Stimulated activated CD4-positive, alpha-beta T cell treated with anti-CD3 and anti-CD28 coated beads, Interleukin-12 subunit alpha, Interleukin-12 subunit beta, amount 100 ng/mL, for 24 hours (primary cell): ENCODE measurements around the gene CDSN.
A peak's percentile ranks its signal among the peaks of the same experiment; 100 is the strongest.

ENCODE experiments used
- DNase-seq, 2 experiments: peaks; one replicate each; pipeline ENCODE4 v3.0.0-alpha.2; 2020; ENCODE audit warnings: low read depth in 2 of 2

Gene CDSN

DNA sequence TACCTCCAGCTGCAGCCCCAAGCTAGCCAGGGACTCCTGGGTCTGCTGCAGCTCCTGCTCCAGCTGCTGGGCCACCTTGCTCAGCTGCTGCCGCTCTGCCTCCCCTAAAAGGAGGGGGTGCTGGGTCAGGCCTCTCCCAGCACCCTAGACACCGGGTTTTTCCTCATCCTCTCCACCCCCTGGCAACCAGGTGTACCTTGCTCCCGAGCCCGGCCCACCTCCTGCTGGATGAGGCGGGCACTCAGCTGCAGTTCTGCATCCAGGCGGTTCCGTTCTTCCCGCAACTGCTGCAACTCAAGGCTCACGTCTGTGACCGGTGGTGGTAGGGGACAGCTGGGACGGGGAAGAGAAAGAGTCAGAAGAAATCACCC is 24.7 kb upstream of the CDSN start:
- no peak for DNase-seq

DNA sequence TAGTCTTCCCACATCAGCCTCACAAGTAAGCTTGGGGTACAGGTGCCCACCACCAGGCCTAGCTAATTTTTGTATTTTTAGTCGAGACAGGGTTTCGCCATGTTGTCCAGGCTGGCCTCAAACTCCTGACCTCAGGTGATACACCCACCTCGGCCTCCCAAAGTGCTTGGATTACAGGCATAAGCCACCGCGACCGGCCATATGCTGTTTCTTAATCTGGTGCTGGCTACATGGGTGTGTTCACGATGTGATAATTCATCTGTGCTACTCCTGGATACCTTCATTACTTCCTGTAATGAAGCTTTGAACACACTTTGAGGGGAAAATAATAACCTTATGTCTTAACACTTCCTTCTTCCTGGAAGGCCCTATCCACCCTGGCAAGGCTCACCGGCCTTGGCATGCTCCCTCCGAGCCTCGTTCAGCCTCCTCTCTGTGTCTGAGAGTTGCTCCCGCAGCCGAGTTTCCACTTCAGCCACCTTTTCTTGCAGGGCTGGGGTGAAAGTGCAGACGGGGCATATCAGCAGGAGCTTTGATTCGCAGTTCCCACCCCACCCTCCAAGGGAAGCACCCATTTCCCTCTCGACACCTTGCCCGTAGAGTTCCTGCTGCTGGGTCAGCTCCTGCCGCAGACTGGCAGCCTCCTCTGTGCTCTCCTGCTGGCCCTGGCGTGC is 24.2 kb upstream of the CDSN start:
- DNase-seq, result no peak

DNA sequence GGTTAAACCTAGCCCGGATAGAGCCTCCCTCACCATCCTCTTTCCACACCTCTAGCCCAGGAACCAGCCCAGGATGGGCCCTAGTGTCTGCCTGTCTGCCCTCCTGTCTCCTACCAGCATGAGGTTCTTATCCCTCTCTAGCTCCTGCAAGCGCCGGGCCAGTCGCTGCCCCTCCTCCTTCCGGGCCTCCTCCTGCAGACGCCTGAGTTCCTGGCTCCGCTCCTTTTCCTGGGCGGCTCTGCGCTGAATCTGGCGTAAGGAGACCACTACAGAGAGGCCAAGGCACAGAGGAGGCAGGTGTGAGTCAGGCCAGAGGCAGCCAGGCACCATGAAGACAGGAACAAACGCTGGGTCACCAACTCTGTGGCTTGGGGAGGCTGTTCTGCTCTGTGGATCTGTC is 22.9 kb upstream of the CDSN start:
- no peak for DNase-seq

DNA sequence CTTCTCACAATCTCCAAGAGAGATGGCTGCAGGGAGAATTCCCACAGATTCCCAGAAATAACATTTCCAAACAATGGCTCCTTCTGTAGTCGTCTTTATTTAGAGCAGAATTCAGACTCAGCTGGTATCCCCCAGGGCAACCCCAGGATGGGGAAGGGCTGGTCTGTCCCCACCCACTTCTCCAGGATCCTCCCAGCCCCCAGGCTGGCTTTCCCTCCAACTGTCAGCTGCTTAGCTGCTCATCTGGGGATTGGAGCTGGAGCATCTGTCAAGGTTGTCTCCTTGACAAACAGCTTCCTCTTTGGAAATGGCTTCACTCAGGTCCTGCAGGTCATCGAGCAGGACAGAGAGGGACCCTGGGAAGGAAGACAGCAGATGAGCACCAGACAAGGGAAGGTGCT is 22.1 kb upstream of the CDSN start:
- no peak for DNase-seq

DNA sequence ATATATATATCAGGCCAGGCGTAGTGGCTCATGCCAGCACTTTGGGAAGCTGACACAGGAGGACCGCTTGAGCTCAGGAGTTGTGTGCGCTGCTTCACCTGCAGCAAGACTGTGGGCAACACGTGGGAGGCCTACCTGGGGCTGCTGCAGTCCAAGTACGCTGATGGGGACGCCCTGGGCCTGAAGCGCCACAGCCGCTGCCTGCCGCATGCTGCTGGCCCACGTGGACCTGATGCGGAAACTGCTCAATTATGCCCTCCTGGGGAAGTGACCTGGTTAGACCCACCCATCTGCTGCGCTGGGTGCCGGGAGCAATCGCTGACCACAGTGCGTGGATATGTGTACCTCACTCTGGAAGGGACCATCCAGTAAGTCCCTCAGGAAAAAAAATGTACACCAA is 20.4 kb upstream of the CDSN start:
- no peak for DNase-seq

DNA sequence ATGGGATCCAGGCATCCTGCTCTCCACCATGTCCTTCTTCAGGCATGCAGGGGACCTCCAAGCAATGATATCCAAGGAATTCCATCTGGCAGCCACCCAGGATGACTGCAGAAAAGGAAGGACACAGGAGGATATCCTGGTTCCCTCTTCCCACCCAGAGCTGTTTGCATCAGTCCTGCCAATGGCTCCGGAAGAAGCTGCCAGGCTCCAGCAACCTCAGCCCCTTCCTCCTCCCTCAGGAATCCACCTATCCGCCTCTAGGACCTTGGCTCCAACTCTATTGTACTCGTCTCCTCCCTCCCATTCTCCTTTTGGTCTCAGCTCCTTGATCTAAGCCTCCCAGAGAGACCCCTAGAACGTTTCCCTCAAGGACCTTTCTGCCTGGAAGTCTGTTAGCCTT is 19.4 kb upstream of the CDSN start:
- no peak for DNase-seq

DNA sequence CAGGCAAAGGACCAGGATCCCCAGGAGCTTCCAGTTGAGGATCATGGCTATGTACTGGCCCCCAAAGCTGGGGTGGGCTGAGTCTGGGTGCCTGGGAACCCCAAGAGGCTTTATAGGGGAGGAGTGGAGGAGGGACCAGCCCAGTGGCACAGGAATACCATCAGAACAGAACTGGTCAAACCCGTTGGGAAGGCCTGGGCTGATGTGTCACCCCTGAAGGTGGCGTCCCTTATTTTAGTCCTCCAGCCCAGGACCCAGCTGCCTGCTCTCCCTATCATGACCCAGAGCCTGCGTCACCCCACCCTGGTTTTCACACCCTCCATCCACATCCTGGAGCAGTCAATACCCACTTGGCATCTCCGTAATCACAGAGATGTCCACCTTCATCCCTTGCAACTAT is 18.7 kb upstream of the CDSN start, which contains the start of gene PSORS1C2:
PSORS1C2 (minus strand) TSS at position 85 of the 400 bp plus-strand sequence; CDS start at position 45, 40 bp downstream.
- DNase-seq, result no peak

DNA sequence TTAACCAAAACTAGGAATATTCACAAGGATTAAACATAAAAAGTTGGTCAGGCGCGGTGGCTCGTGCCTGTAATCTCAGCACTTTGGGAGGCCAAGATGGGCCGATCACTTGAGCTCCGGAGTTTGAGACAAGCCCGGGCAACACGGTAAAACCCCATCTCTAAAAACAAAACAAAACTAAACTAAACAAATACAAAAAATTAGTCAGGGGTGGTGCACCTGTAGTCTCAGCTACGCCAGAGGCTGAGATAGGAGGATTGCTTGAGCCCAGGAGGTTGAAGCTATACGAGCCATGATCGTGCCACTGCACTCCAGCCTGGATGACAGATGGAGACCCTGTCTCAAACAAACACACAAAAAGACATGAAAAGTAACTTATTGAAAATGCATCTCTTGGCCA is 15.5 kb upstream of the CDSN start:
- no peak for DNase-seq

DNA sequence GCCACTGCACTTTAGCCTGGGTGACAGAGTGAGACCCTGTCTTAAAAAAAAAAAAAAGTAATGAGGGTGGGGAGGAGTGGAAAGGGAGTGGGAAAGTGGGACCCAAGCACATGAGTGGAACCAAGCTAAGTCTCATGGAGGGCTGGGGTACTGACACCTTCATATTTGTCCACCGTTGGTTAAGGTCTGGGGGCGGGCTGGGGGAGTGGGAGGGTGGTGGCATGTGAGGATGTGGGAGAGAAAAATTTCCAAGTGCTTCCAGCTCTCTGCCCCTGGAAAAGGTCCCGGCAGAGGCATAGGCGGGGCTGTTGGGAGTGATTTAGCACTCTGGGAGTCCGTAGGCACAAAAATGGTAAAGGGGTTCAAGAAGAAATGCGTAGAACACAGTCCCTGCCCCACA is 12.6 kb upstream of the CDSN start:
- no peak for DNase-seq

DNA sequence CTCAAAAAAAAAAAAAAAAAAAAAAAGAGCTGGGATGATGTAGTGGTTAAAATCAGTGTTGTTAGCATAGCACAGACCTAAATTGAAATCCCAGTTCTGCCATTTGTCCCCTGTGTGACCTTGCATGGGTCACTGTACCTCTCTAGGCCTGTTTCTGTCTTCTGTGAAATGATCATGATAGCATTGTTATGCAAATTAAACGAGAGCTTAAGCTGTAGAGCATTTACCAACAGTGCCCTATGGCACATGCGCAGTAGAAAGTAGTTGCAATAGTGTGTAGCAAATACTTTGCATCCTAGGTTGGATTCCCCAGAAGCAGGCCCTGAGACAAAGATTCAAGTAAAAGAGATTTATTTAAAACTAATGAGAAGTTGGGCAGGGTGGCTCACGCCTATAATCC is 11.3 kb upstream of the CDSN start:
- no peak for DNase-seq

DNA sequence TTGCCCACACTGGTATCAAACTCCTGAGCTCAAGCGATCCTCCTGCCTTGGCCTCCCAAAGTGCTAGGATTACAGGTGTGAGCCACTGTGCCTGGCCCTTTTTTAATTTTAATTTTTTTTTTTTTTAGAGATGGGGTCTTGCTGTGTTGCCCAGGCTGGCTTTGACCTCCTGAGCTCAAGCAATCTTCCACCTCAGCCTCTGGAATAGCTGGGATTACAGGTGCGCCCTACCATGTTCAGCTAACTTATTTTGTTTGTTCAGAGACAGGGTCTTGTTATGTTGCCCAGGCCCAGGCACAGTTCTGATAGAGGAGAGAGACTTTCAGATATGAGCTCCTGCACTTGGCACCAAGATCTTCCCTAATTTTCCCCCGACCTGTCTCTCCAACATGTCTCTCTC is 10.5 kb upstream of the CDSN start:
- no peak for DNase-seq

DNA sequence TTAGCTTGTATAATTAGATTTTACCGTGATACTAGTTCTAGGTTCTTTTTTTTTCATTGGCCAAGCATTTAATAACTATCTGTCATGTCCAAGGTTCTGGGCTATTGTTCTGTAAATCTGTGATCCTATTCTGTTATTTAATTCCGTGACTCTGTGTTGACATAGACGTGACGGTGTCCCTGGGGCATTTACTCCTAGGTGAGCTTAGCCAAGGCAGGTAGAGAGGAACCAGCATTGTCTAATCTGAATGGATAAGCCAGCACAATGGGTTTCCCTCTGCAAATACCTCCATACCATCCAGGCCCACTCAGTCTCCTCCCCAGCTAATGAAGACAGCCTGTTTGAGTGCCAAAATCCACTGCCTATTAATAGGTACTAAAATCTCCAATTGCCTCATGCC is 8.9 kb upstream of the CDSN start:
- no peak for DNase-seq

DNA sequence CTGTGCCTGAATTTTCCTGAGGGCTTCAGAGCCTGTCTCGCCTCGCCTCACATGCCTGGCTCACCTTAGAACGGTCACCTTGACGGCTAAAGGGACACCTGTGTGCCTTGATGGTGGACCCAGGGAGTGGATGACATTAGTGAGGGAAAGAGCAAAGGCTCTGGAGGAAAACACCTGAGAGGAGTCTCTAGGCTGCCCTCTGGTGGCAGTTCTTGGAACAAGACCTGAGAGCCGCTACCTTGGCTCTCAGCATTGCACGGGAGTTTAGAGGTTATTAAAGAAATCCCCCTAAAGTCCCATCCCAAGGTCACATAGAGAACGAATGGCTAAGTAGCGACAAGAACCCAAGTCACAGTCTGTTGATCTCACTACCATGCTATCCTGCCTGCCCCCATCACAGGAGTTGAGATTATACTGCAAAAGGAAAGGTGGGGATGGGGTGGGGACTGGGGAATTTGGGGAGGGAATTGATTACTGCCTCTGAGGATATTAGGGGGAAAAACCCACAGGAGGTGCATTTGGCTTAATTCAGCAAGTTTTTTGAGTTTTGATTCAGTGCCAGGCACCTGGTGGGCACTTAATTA is 7.9 kb upstream of the CDSN start:
- peak; percentile 26 to 66 for DNase-seq

DNA sequence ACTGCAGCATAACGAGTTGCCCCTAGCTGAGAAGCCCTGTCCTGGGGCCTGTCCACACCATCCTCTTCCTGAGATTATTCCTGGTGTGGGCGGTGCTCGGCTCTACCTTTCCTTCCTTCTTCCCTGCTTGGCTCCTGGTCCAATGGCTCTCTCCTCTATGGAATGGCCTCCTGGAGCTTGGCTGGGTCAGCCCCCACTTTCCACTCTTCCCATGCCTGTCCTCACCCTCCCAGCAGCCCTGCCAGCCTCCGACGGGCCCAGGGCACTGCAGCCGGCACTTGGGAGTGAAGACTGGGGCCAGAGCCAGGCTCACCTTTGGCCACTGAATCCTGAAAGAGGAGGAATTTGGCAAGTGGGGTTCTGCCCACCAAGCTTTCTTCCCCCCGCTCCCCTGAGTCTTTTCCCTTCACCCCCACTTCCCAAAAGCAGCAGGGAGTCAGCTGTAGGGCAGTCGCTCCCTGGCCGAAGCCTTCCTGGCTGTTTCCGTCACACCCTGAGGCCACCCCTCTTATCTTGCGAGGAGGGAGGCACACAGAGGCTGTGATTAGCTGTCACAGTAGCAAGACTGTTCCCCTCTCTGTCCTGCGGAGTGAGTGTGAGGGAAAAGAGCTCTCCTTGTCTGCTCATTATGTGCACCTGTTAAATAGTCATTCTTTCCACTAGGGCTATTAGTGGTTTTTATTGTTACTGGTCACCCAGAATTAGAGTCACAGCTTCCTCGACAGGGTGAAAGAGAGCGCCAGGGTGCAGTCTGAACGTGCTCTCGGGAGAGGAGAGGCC is 6.3 kb upstream of the CDSN start:
- DNase-seq, result no peak

DNA sequence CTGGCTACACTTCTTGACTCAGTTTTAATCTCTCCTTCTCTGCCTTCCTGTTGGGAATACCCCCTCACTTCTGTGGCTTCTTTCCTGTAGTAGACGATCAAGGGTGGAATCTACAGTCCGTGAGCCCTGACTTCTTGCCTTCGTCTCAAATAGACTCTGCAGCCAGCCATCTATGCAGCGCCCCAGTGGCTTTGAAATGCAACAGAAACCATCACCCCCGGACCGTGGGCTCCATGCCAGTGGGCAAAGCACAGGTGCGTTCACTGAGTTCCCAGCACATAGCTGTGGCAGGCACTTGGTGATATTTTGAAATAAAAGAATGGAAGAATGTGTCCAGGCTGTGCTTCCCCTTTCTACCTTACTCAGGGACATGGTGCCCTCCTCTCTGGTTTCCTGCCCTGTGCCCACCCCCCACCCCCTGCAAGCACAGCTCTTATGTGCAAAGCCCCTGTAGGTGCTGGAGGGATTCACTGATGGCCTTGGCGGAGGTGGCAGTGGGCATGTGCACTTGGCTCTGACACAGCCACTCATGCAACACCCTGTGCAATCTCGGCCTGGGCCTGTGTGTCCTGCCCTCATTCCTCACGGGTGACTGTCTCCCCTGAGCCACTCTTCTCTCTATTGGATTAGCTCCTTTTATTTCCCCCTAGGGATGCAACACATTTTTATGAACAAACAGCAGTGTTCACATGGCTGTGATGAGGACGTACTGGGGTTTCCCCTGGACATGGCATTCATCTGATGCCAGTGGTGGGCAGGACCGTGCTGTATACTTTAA is 5.5 kb upstream of the CDSN start:
- DNase-seq, result no peak

DNA sequence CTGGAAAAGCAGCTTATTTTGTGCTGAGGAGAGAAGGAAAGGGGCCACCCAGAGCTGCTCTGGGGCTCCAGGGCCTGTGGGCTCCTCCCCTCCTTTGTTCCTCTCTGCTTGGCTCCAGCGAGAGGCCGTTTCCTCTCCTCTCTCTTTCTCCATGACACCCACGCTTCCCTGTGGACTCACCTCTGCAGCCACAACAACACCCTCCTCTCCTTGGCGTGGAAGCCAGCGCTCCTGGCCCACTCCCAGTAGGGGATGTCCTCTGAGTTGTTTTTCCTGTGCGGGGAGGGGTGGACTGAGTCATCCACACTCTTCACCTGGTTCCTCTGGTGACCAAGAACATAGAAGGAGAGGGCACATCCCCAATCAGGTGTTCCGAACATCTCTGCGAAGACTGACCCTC is 4.9 kb upstream of the CDSN start:
- no peak for DNase-seq

DNA sequence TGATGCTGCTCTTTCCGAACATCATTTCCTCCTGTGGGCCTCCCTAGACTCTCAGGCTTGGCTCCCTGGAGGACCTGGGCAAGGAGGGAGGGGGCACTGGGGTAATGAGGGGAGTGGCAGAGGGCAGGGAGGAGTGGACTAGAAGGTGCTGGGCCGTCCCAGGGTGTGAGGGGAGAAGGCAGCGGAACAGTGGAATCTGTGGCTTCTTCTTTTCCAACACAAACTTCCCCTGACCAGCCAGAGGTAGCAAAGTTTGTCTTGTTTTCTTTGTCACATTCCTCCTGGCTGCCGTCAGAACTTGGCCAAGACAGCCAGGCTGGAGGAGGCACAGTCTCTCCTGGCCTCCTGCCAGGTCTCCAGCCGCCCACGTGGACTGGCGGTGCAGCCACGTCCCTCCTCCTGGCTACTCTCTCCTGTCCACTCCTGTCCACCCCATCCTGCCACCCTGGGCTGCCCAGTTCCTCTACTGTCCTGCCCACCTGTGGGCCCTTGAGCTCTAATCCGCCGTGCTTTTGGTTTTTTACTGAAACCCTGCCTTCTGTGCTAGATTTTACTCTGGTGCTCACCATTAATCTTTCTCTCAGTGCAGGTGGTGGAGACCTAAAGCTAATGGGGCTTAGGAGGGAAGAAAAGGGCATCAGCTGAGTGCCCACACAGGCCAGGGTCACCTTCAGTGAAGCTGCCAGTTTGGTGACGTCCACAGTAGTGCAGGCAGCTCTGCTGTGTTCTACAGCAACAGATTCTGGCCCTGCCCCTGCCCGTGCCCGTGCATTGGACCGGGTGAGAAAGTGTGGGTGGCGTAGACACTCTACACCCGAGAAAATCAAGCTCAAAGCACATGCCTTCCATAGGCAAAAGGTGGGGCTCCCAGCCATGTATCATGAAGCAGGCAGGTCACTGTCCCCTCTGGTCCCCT is 2.8 kb upstream of the CDSN start:
- no peak for DNase-seq

DNA sequence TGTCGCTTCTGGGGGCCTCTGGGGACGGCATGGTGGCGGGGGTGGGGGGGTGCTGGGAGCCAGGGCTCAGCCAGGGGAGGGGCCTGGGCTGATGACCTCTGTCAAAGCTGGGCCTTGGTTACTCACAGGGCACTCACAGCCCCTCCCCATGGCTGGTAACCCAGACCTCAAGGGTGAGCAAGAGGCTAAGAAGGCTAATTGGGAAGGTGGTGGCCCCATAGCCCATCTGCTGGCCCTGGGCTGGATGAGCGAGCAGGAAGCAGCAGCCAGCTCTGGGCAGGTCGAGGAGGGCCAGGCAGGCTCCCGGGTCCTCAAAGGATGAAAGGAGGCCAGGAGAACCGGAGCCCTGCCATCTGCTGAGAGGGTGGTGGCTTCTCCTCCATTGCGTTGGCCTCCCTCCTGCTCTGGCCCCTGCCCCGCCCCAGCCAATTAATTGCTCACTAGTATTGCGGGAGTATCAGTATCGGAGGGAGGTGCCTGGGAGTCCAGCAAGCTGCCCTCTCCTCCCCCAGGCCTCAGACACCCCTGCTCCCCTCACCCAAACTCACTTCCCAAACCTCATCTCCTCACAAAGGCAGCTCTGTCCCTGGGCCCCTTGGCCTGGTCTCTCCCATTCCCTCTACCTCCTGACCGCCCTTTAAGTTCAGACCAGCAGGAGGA is 1.0 kb upstream of the CDSN start:
- no peak for DNase-seq

DNA sequence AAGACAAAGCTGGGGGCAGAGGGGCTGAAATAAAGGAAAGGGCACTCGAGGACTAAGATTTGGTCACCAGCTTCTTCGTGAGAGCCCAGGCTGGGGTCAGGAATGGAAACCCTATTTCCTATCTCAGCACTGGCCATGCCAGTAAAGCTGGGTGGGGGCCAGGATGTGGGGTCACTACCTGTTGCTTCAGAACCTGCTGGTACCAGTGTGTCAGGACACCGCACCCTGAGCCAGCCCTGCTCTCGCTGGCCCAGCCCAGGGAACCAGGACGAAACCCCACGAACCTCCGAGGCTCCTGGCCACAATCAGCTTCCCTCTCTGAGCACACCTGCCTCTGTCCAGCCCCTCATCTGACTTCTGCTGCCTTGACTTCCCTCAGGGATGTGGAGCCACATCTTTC is 2.1 kb downstream of the CDSN start:
- no peak for DNase-seq

DNA sequence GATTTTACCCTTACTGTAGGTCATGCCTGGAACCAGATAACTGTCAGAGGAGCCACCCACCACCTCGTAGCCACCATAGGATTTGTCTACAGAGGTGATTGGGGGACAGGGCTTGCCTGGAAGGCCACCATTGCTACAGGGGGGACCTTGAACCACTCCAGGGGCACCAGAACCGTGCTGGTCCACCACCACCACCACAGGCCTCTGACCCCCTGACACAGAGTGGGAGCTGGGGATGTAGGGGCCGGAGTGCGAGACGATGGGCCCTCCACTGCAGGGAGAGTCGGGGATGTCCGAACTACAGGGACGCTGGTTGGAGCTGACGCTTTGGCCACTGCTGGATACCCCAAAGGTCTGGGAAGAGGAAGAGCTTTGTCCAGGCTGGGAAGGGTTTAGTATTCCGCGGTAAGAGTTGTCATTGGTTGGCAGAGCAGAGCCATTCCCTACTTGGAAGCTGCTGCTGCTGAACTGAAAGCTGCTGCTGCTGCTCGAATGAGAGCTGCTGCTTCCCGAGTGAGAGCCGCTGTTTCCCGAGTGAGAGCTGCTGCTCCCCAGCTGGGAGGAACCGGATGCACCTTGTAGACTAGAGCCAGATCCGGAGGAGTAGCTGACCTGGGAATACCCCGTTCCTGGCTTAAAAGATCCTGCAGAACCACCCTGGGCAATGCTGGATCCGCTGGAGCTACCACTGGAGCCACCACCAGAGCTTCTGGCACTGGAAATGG is 3.4 kb downstream of the CDSN start:
- no peak for DNase-seq
